Daoy (cell line): ENCODE data around the gene ETV6. TPM values are rescaled to one million over a fixed set of nuclear protein-coding genes. Genes with fewer than 3 reads are reported as not detected.

Experiments
- DNase-seq: peaks from one replicate; pipeline ENCODE4 v3.0.0-alpha.2; 2015; ENCODE audit warnings: low read depth
- total RNA-seq: library from RNA; depleted of rRNA; stranded (reverse); fragments of >200 nt; shearing (Covaris generic); gene quantifications from 2 replicates; pipeline ENCODE4 v1.2.3, GENCODE V29; 2014

ETV6 gene
- total RNA-seq, 1 experiment from 2014 or later = 4.3 TPM

GRCh38 chr12:11798006-11798708 lies 148.7 kb downstream of the ETV6 start:
- DNase-seq = no peak

DNA sequence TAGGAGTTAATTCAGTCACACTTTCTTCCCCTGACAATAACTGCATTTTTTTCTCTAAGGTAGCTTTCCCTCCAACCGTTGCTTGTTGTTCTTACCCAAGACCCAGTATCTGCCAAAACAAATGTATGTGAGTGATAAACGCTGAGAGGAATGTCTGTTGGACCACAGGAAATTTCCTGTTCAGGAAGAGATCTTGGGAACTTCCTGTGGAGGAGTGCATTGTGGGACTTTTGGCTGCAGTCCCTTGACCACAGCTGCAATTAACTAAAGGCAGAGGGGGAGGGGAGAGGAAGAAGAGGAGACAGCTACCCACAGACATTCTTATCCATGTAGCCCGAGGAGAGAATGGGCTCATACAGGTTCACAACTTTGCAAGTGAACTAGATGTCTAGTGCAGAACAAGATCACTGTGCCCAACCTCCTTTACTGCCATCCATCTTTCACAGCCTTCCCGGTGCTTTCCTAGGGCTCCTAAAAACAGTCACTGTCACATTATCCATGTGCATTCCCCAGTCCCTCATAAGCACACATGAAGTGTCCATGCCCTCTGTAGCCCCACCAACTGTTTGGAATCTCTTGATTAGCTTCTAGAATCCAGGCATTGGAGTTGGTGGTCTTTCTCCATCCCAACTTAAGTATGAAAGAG lies 149.5 kb downstream of the ETV6 start:
- peak; percentile 87 for DNase-seq

- DNase-seq = no peak
Observed at GRCh38 chr12:11799502-11799873, 150.0 kb downstream of the ETV6 start.

DNA sequence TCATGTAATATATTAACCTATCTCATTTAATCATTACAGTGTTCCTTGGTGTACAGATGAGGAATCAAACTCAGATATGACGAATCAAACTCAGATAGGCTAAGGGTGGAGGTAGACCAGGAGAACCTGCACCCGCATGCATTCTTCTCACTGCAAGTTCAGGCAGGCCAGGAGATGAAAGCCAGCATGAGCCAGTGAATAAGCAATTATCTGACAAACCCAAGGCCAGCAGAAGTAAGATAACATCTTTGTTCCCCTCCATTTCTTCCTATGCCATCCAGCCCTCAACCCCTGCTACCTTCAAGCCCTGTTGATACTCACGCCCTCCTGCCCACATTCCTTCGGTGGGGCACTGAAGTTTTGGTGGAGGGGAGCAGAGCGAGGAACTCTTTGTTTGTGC lies 152.2 kb downstream of the ETV6 start:
- no peak for DNase-seq

- DNase-seq = no peak
Observed at GRCh38 chr12:11804130-11804529, 154.7 kb downstream of the ETV6 start.

- no peak for DNase-seq
Observed at GRCh38 chr12:11805043-11805442, 155.6 kb downstream of the ETV6 start.

DNA sequence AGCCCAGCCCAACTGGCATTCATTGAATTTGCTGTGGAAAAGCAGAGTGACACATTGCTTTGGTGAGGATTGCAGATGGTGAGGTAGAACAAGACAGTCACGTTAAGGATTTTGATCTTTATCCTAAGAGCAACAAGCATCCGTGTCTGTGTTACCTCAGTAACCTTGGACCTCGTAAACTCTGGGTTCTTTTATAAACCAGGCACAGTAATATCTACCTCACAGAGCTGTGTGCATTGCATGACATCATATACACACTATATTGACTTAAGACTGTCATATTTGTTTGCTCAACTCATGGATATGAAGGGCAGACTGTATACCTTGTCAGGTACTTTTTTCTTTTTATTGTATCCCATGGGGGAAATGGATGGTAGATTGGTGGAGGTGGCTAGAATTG lies 156.2 kb downstream of the ETV6 start:
- DNase-seq = no peak

- no peak for DNase-seq
Observed at GRCh38 chr12:11807458-11807857, 158.0 kb downstream of the ETV6 start.

DNA sequence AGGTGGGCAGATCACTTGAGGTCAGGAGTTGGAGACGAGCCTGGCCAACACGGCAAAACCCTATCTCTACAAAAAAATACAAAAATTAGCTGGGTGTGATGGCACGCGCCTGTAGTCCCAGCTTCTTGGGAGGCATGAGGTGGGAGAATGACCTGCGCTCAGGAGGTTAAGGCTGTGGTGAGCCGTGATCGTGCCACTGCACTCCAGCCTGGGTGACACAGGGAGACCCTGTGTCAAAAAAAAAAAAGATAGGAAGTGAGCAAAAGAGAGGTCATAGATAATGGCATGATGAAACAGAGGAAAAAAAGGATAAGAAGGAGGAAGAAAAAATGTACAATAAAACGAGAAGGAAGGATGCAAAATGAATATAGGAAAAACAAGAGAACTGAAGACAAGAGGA lies 159.5 kb downstream of the ETV6 start:
- no peak for DNase-seq

- no peak for DNase-seq
Observed at GRCh38 chr12:11810206-11810545, 160.7 kb downstream of the ETV6 start.

DNA sequence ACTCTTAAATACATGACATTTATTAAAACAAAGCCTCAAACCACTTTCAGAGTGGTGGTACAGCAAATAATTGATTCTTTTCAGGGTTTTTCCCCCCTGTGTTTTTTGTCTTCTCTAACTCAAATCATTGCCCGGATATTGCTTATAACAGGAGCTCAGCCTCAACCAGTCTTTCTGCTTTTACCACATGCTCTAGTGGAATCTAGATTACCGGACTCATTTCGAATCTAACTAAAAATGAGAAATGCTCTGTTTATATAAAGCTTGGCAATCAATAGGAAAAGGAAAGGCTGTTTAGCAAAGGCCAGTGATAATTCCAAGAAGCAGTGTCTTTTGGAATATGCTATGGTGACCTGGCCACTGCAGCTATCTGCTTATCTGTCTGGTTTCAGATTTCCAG lies 161.5 kb downstream of the ETV6 start:
- no peak for DNase-seq

GRCh38 chr12:11812241-11812585 lies 162.7 kb downstream of the ETV6 start:
- DNase-seq = no peak

- DNase-seq = no peak
Observed at GRCh38 chr12:11812586-11813437, 163.3 kb downstream of the ETV6 start.

DNA sequence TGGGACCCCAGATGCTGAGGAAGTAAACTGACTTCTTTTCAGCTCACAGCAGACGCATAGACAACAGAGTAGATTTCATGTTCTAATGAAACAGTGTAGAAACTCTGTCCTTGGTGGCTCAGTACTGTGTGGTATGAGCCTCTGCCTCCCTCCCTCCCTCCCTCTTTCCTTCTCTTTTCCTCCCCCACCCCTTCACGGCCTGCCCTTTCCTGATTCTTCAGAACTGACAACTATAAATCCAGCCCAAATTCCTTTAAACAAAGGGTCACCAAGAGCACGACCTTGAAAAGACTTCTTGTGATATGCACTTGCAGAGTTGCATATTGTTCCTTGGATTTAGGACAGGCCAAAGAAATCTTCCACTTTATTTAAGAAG lies 164.0 kb downstream of the ETV6 start:
- DNase-seq = no peak

DNA sequence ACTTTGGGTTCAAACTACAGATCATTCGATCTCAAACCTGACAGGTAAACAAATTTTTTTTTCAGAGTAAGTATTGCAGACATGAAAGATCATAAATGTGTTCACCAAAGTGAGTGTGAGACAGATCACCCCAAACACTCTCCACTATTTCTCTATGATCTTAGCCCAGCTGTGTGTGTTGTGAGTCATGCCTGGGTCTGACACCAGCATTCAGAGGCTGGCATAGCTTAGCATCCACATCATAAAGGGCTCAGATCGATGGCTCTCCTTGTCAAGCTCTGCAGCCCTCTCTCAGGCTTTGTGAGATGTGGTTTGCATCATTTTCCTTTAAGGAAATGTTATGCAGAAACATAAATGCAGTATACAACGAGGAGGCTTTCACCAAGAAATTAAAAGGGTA lies 164.9 kb downstream of the ETV6 start:
- peak; percentile 67 for DNase-seq

- no peak for DNase-seq
Observed at GRCh38 chr12:11815397-11815796, 165.9 kb downstream of the ETV6 start.

GRCh38 chr12:11819643-11820042 lies 170.2 kb downstream of the ETV6 start:
- no peak for DNase-seq

GRCh38 chr12:11820476-11820875 lies 171.0 kb downstream of the ETV6 start:
- DNase-seq = no peak

GRCh38 chr12:11821386-11822080 lies 172.1 kb downstream of the ETV6 start:
- DNase-seq = no peak

- DNase-seq = peak; percentile 69
Observed at GRCh38 chr12:11822081-11822834, 172.8 kb downstream of the ETV6 start.

GRCh38 chr12:11823043-11823442 lies 173.6 kb downstream of the ETV6 start:
- peak; percentile 19 for DNase-seq

GRCh38 chr12:11823593-11823992 lies 174.1 kb downstream of the ETV6 start:
- DNase-seq = no peak
